Activated T-cell treated with anti-CD3 and anti-CD28 coated beads for 48 hours (primary cell): Measurements from ENCODE around the gene OOSP4B.
"Not testable (repeated sequence)": the region's sequence is repeated elsewhere in the genome, so short reads cannot be mapped to it uniquely, and the experiment has no call there.

Source experiments
- DNase-seq: peaks from one replicate; pipeline ENCODE4 v3.0.0-alpha.2; 2020; ENCODE audit warnings: low read depth

Gene OOSP4B

DNA sequence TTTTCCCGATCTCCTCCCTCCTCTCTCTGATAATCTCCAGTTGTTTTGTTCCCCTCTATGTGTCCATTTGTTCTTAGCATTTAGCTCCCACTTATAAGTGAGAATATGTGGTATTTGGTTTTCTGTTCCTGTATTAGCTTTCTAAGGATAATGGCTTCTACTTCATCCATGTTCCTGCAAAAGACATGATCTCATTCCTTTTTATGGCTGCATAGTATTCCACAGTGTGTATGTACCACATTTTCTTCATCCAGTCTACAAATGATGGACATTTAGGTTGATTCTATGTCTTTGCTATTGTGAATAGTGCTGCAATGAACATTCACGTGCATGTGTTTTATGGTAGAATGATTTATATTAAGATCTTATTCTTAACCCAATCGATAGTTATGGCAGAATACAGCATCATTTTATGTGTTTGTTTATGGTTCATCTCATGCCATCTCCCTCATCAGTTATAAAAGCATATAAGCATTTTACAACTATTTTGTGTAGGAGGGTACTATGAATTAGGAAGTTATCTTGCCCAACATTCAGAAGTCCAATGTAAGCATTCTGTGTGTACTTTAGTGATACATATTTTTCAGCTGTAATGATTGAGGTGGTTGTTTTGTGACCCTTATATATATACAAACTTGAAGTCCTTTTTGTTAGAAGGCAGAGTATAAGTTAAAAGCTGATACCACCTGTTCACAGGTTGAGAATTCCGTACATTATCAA, 42.7 kb downstream of the OOSP4B start:
- no peak for DNase-seq

DNA sequence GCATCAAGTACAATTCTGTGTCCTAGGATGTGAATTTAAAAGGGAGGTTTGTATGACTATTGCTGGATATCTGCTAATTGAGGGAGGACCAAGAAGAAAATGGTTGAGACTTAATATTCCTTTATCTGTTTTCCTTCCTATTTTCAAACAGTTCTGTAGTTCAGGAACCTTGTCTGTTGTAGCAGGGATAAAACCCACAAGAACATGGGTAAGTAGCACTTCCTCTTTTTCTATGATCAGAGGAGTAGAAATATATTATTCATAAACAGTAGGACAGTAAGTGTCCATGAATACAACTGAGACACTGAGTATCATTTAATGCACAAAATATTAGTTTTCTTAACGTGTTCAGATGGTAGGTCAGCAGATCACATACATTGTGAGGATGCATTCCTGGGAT, 47.1 kb downstream of the OOSP4B start:
- DNase-seq: no peak

DNA sequence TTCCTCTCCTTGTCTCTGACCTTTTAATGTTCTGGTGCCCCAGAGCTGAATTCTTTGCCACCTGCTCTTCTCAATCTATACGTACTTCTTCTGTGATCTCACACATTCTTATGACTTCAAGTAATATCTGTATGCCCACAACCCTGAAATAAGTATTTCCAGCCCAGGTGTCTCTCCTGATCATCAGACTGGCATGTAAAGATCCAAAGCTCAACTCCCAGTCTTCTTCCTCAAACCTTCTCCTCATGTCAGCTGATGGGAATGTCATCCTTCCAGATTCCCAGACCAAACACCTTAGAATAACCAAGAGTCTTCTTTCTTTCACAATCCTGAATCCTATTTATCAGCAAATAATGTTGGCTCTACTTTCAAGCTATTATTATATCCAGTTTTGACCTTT, 48.8 kb downstream of the OOSP4B start:
- DNase-seq: no peak

DNA sequence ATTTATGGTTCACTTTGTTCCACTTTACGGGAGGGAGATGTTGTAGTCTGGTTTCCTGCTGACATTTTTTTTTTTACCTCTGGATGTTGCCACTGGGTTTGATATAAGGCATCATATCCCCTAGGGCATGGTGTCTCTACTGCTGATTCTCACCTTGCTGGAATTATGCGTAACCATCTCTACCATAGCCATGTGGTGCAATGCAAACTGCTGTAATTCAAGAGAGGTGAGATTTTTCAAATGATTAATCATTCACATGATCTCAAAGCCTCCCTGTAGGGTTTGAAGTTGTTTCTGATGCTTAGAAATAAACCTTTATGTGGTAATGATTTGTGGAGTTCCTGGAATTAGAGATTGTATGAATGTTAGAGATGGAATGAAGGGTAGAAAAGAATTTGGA, 52.5 kb downstream of the OOSP4B start:
- no peak for DNase-seq

DNA sequence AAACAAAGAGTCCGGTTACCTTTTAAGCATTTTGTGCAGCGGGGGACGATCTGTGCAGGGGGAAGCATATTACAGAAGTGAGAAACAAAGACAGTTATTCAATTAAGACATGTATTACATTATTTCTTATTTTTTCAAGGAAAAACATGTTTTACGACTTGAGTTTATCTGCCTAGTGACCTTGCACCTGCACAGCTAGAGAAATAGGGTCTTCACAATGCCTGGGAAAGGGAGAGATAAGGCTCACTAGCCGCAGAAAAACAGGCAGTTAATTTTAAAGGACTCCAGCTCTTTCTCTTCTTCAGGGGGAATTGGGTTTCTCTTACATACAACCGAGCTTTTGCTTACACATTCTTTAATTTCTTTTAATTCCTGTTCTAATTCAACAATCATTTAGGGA, 54.7 kb downstream of the OOSP4B start:
- DNase-seq: not testable (repeated sequence)

DNA sequence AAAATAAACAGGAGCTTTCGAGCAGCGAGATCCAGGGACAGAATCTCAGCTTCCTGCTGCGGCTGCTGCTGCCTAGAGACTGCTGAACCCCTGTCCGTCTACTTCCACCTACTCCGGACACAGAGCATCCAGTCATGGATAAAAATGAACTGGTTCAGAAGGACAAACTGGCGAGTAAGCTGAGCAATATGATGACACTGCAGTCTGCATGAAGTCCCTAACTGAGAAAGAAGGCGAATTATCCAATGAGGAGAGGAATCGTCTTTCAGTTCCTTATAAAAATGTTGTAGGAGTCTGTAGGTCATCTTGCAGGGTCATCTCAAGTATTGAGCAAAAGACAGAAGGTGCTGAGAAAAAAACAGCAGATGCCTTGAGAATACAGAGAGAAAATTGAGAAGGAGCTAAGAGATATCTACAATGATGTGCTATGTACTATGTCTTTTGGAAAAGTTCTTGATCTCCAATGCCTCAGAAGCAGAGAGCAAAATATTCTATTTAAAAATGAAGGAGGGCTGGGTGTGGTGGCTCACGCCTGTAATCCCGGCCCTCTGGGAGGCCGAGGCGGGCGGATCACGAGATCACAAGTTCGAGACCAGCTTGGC, 60.3 kb downstream of the OOSP4B start:
- no peak for DNase-seq

DNA sequence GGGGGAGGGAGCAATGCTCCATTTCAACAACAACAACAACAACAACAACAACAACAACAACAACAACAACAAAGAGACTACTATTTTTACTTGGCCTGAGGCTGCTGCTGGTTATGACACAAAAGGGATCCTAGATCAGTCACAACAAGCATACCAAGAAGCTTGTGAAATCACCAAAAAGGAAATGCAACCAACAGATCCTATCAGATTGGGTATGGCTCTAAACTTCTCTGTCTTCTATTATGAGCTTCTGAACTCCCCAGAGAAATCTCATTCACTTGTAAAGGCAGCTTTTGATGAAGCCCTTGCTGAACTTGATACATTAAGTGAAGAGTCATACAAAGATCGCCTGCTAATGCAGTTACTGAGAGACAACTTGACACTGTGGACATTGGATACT, 61.0 kb downstream of the OOSP4B start:
- no peak for DNase-seq

DNA sequence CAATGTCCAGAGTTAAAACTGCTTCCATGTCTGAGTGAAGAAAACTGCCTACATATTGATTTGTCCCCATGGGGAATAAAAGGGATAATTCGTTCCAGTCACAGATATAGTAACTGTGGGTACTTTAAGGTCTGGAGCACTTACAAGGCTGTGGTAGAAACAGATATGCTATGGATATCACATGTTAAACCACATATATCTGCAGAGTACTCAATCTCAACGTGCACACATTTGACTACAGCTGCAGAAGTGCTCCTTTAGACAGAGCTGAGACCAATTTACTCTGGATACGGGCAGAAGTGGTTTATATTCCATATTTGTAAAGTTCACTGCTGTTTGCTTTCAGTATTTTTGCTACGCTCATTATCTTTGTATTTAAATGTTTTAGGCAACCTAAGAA, 61.8 kb downstream of the OOSP4B start:
- no peak for DNase-seq

DNA sequence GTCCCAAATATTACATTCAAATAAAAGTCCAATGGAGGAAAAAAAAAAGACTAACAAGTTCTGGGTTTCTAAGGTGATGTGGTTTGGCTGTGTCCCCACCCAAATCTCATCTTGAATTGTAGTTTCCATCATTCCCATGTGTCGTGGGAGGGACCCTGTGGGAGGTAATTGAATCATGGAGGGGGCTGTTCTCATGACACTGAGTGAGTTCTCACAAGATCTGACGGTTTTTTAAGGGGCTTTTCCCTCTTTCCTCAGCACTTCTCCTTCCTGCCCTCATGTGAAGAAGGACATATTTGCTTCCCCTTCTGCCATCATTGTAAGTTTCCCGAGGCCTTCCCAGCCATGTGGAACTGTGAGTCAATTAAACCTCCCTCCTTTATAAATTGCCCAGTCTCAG, 63.6 kb downstream of the OOSP4B start:
- no peak for DNase-seq
